ENCODE measurements around the gene PRDM16. TPM values are rescaled to one million over a fixed set of nuclear protein-coding genes. Genes with fewer than 3 reads are reported as not detected.
A peak's percentile ranks its signal among the peaks of the same experiment; 100 is the strongest.

PRDM16 gene
- total and polyA plus RNA-seq, 2 of the 13 experiments (the other 11 are each of a cell fraction or from before 2014, with no cell fraction given), result 0.15 to 0.81 TPM

- TF ChIP-seq, protein P1, sequence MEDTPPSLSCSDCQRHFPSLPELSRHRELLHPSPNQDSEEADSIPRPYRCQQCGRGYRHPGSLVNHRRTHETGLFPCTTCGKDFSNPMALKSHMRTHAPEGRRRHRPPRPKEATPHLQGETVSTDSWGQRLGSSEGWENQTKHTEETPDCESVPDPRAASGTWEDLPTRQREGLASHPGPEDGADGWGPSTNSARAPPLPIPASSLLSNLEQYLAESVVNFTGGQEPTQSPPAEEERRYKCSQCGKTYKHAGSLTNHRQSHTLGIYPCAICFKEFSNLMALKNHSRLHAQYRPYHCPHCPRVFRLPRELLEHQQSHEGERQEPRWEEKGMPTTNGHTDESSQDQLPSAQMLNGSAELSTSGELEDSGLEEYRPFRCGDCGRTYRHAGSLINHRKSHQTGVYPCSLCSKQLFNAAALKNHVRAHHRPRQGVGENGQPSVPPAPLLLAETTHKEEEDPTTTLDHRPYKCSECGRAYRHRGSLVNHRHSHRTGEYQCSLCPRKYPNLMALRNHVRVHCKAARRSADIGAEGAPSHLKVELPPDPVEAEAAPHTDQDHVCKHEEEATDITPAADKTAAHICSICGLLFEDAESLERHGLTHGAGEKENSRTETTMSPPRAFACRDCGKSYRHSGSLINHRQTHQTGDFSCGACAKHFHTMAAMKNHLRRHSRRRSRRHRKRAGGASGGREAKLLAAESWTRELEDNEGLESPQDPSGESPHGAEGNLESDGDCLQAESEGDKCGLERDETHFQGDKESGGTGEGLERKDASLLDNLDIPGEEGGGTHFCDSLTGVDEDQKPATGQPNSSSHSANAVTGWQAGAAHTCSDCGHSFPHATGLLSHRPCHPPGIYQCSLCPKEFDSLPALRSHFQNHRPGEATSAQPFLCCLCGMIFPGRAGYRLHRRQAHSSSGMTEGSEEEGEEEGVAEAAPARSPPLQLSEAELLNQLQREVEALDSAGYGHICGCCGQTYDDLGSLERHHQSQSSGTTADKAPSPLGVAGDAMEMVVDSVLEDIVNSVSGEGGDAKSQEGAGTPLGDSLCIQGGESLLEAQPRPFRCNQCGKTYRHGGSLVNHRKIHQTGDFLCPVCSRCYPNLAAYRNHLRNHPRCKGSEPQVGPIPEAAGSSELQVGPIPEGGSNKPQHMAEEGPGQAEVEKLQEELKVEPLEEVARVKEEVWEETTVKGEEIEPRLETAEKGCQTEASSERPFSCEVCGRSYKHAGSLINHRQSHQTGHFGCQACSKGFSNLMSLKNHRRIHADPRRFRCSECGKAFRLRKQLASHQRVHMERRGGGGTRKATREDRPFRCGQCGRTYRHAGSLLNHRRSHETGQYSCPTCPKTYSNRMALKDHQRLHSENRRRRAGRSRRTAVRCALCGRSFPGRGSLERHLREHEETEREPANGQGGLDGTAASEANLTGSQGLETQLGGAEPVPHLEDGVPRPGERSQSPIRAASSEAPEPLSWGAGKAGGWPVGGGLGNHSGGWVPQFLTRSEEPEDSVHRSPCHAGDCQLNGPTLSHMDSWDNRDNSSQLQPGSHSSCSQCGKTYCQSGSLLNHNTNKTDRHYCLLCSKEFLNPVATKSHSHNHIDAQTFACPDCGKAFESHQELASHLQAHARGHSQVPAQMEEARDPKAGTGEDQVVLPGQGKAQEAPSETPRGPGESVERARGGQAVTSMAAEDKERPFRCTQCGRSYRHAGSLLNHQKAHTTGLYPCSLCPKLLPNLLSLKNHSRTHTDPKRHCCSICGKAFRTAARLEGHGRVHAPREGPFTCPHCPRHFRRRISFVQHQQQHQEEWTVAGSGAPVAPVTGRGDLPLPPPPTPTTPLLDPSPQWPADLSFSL (CRISPR knock-in tag; IDR thresholded peaks at IDR 0.05), result no peak
- peak; percentile 31; the same call in 1 of the 2 replicates for TF ChIP-seq HOXA9 (CRISPR knock-in tag; IDR thresholded peaks at IDR 0.05; ENCODE audit: borderline replicate concordance)
- TF ChIP-seq SAP130 (CRISPR knock-in tag; IDR thresholded peaks at IDR 0.05; ENCODE audit: low read depth), result peak; percentile 82
- TF ChIP-seq SP5 (CRISPR knock-in tag; IDR thresholded peaks at IDR 0.05; ENCODE audit: borderline replicate concordance, low read depth), result peak; percentile 38; the same call in 1 of the 2 replicates
- TF ChIP-seq MYC (CRISPR knock-in tag; IDR thresholded peaks at IDR 0.05; ENCODE audit: borderline replicate concordance), result peak; percentile 73
- no peak for TF ChIP-seq ZNF350 (CRISPR knock-in tag; IDR thresholded peaks at IDR 0.05; ENCODE audit: borderline replicate concordance, low read depth)
- peak; percentile 73; the same call in 1 of the 2 replicates for TF ChIP-seq TBX2 (CRISPR knock-in tag; IDR thresholded peaks at IDR 0.05; ENCODE audit: borderline replicate concordance)
- no peak for TF ChIP-seq MZF1 (CRISPR knock-in tag; IDR thresholded peaks at IDR 0.05; ENCODE audit: borderline replicate concordance)
- TF ChIP-seq THAP11 (CRISPR knock-in tag; IDR thresholded peaks at IDR 0.05), result peak; percentile 43; the same call in 1 of the 2 replicates
- no peak for TF ChIP-seq TAF1 (CRISPR knock-in tag; IDR thresholded peaks at IDR 0.05)
- no peak for TF ChIP-seq ZNF770 (CRISPR knock-in tag; IDR thresholded peaks at IDR 0.05)
- TF ChIP-seq, protein P2, sequence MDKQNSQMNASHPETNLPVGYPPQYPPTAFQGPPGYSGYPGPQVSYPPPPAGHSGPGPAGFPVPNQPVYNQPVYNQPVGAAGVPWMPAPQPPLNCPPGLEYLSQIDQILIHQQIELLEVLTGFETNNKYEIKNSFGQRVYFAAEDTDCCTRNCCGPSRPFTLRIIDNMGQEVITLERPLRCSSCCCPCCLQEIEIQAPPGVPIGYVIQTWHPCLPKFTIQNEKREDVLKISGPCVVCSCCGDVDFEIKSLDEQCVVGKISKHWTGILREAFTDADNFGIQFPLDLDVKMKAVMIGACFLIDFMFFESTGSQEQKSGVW (CRISPR knock-in tag; IDR thresholded peaks at IDR 0.05; ENCODE audit: borderline replicate concordance), result no peak
- TF ChIP-seq ZFP36 (IDR thresholded peaks at IDR 0.05; ENCODE audit: borderline replicate concordance, low read depth, low read length, partially characterized antibody), result no peak
- TF ChIP-seq KAT7 (CRISPR knock-in tag; IDR thresholded peaks at IDR 0.05; ENCODE audit: borderline replicate concordance), result no peak; the same call in 1 of the 2 replicates
- no peak for TF ChIP-seq HOXD1 (CRISPR knock-in tag; IDR thresholded peaks at IDR 0.05)
- peak; percentile 74 for TF ChIP-seq CREM (IDR thresholded peaks at IDR 0.05)
- TF ChIP-seq CREM (CRISPR knock-in tag; IDR thresholded peaks at IDR 0.05), result no peak
- no peak for TF ChIP-seq TMF1 (CRISPR knock-in tag; IDR thresholded peaks at IDR 0.05; ENCODE audit: low read depth)
Observed at GRCh38 chr1:3292868-3293562, 224.0 kb downstream of the PRDM16 start (continued).
